ENCODE data around the gene SCUBE3.

SCUBE3 gene

GRCh38 chr6:35219683-35220326, 6.0 kb downstream of the SCUBE3 start:
- no peak overlapping the region for H3K4me3 ChIP-seq (ENCODE audit: control insufficient read depth, low read depth, low read length)
- DNase-seq (ENCODE audit: low read depth), result no peak
- no peak for TF ChIP-seq CTCF (IDR thresholded peaks at IDR 0.05; ENCODE audit: control insufficient read depth, insufficient read depth, low read depth, low read length, missing control alignments)

DNA sequence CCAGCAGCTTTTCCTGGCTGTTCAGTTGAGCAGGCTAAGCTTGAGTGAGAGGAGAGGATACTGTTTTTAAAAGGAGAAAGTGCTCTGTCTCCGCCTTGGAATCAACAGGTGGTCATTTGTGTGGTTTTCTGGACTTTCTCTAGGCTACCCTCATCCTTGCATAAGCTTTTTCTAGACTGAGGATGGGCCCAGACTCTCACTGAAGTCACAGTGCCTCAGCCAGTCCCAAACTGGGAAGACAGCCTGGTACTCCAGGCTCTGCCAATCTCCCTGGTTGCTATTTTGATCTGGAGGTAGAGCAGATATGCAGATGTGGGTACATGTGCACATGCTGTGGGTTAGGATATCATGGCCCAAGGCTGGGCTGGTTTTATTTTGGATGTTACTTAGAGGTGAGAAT, 7.0 kb downstream of the SCUBE3 start:
- no peak for DNase-seq (ENCODE audit: low read depth)
- TF ChIP-seq CTCF (IDR thresholded peaks at IDR 0.05; ENCODE audit: control insufficient read depth, insufficient read depth, low read depth, low read length, missing control alignments), result no peak
- no peak overlapping the region for H3K4me3 ChIP-seq (ENCODE audit: control insufficient read depth, low read depth, low read length)

DNA sequence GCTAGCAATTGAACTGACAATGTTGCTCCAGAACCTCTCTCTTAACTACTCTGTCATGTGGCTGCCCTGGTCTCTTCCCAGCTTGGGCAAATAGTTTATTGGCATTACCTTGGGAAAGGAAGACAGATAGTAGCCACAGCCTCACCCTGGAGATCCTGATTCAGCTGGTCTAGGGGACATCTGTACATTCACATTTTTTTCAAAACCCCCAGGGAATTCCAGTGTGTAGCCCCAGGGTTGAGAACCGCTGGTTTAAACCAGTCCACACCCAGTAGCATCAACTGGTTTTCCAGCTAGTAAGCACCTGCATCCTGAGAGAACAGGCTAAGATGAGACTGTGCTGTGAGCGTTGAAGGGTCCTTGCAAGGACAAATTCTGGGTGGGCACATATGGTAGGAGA, 9.6 kb downstream of the SCUBE3 start:
- TF ChIP-seq CTCF (IDR thresholded peaks at IDR 0.05; ENCODE audit: control insufficient read depth, insufficient read depth, low read depth, low read length, missing control alignments), result no peak
- no peak overlapping the region for H3K4me3 ChIP-seq (ENCODE audit: control insufficient read depth, low read depth, low read length)
- no peak for DNase-seq (ENCODE audit: low read depth)

GRCh38 chr6:35224720-35225119, 11.0 kb downstream of the SCUBE3 start:
- no peak for DNase-seq (ENCODE audit: low read depth)
- no peak overlapping the region for H3K4me3 ChIP-seq (ENCODE audit: control insufficient read depth, low read depth, low read length)
- no peak for TF ChIP-seq CTCF (IDR thresholded peaks at IDR 0.05; ENCODE audit: control insufficient read depth, insufficient read depth, low read depth, low read length, missing control alignments)

- no peak for TF ChIP-seq CTCF (IDR thresholded peaks at IDR 0.05; ENCODE audit: control insufficient read depth, insufficient read depth, low read depth, low read length, missing control alignments)
- DNase-seq (ENCODE audit: low read depth), result no peak
- H3K4me3 ChIP-seq (ENCODE audit: control insufficient read depth, low read depth, low read length), result no peak overlapping the region
These were observed 14.7 kb downstream of the SCUBE3 start for GRCh38 chr6:35228481-35228880.

- H3K4me3 ChIP-seq (ENCODE audit: control insufficient read depth, low read depth, low read length), result no peak overlapping the region
- no peak for TF ChIP-seq CTCF (IDR thresholded peaks at IDR 0.05; ENCODE audit: control insufficient read depth, insufficient read depth, low read depth, low read length, missing control alignments)
- no peak for DNase-seq (ENCODE audit: low read depth)
These were observed 15.5 kb downstream of the SCUBE3 start for GRCh38 chr6:35229304-35229703.

- no peak for TF ChIP-seq CTCF (IDR thresholded peaks at IDR 0.05; ENCODE audit: control insufficient read depth, insufficient read depth, low read depth, low read length, missing control alignments)
- H3K4me3 ChIP-seq (ENCODE audit: control insufficient read depth, low read depth, low read length), result no peak overlapping the region
These were observed 16.7 kb downstream of the SCUBE3 start for GRCh38 chr6:35230498-35230897.

More at GRCh38 chr6:35230498-35230897, 16.7 kb downstream of the SCUBE3 start:
- DNase-seq (ENCODE audit: low read depth), result no peak

All from AG09309 (cell line).